IPS-18c (cell line): Measurements from ENCODE around the gene MRE11.
"Not testable (repeated sequence)": the region's sequence is repeated elsewhere in the genome, so short reads cannot be mapped to it uniquely, and the experiment has no call there.

Source experiments
- H3K4me3 ChIP-seq: 2 replicates; pipeline ENCODE4 v1.7.0; 2013; ENCODE audit warnings: low read depth, mild to moderate bottlenecking, low read length, moderate library complexity; ENCODE audit not compliant: insufficient read depth
- H3K9me3 ChIP-seq: one replicate; pipeline ENCODE4 v1.6.1; 2013; ENCODE audit warnings: mild to moderate bottlenecking, low read length, moderate library complexity; ENCODE audit not compliant: control insufficient read depth, insufficient read depth

The MRE11 gene

DNA sequence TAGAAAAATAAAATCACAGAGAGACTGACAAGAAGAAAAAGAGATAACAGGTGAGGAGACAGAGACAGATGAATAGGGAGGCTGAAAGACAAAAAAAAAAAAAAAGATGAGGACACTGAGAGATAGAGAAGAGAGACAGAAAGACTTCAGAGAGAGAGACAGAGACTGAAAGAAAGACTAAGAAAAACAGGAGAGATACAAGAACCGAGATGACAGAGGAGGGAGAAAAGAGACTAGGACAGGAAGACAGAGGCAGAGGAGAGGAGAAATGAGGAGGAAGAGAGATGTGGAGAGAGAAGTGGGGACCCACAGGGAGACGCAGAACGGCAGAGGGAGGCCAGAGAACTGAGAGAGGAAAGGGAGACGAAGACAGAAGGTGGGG, 93.2 kb downstream of the MRE11 start:
- peaks cover 2% of the 10 kb centered on the region for H3K9me3 ChIP-seq
- peak overlapping the region; percentile 62; the same call in 1 of the 2 replicates for H3K4me3 ChIP-seq

DNA sequence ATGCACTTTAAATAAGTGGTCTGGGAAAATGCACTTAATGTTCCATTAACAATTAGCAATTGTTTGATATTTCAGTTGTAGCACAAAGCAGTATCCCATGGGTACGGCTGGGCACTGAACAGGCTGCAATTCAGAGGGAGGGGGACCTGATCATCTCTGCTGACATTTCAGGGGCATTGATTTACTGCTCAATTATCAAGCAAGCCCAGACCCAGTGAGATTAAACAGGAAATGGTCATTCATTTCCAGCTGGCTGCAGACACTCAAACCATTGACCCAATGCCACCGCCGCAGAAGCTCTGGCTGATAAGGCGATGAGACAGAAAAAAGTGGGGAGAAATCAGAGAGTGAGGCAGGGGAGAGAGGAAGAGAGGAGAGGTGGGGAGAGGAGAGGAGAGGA, 93.6 kb downstream of the MRE11 start:
- H3K4me3 ChIP-seq: no peak overlapping the region
- peaks cover 2% of the 10 kb centered on the region for H3K9me3 ChIP-seq

- H3K4me3 ChIP-seq: no peak overlapping the region
- H3K9me3 ChIP-seq: no peaks in the 10 kb centered on the region
Observed at GRCh38 chr11:94398101-94398500, 95.5 kb downstream of the MRE11 start.

DNA sequence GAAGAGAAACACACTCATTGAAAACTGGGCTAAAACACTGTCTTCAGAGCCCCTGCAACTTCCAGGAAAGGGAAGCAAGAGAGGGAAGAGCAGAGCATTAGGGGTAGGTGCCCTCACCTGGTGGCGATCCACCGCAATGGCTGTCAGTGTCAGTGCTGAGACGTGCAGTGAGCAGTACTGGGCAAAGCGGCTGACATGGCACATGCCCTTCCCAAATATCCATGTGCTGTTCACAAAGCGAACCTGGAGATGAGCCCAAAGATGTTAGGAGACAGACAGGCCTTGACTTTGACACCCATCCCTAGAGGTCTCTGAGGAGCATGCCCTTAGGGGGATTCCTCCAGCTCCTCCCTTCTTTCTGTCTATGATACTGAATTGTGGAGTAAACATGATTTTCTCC, 97.4 kb downstream of the MRE11 start:
- Histone ChIP-seq H3K4me3 (no peak overlapping the region), H3K9me3 (no peaks in the 10 kb centered on the region)

DNA sequence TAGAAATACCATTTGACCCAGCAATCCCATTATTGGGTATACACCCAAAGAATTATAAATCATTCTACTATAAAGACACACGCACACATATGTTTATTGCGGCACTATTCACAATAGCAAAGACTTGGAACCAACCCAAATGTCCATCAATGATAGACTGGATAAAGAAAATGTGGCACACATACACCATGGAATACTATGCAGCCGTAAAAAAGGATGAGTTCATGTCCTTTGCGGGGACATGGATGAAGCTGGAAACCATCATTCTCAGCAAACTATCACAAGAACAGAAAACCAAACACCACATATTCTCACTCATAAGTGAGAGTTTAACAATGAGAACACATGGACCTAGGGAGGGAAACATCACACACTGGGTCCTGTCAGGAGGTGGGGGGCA, 101.7 kb downstream of the MRE11 start:
- not testable (repeated sequence) for H3K4me3 ChIP-seq, H3K9me3 ChIP-seq

DNA sequence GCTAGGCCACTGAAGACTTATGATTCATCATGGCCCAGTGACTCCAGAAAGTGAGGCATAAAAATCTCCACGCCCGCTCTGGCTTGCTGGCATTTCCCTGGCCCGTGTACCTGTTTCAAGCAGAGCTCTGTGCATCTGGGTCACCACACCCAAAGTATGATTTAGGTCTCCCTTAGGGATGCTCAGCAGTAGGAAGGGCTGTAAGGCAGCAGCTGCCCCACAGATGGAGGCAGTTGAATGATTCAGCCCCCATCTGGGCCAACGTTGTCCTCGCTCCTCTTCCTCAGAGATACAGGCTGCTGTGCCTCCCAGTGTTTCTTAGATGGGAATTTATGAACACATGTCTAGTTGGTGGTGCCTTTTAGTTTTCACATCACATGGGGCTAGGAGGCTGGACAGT, 114.0 kb downstream of the MRE11 start:
- no peaks in the 10 kb centered on the region for H3K9me3 ChIP-seq
- H3K4me3 ChIP-seq: no peak overlapping the region

DNA sequence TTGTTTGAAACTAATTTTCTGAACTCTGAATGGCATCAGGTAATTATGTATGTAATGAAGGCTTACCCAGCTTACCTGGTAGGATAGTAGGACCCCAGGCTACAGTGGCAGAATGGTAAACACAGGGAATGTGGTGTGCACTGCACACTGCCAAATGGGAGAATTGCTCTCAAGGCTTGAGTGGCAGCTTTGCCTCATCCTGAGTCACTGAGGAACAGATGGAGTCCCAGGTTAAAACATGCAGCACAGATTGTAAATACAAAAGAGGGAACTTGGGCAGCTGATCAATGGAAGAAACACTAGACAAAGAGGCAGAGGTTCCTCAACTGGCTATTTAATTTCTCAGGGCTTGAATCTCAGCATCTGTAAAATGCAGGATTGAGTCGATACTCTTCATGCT, 116.8 kb downstream of the MRE11 start:
- Histone ChIP-seq H3K4me3 (no peak overlapping the region), H3K9me3 (no peaks in the 10 kb centered on the region)

DNA sequence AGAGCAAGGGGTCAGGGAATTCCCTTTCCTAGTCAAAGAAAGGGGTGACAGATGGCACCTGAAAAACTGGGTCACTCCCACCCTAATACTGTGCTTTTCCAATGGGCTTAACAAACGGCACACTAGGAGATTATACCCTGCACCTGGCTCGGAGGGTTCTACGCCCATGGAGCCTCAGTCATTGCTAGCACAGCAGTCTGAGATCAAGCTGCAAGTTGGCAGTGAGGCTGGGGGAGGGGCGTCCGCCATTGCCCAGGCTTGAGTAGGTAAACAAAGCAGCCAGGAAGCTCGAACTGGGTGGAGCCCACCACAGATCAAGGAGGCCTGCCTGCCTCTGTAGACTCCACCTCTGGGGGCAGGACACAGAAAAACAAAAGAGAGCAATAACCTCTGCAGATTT, 123.1 kb downstream of the MRE11 start:
- not testable (repeated sequence) for H3K4me3 ChIP-seq, H3K9me3 ChIP-seq
